Skeletal muscle satellite cell (primary cell): Measurements from ENCODE around the gene PAF1.

Experiments used
- H3K27me3 ChIP-seq: 2 replicates; pipeline ENCODE4 v1.7.0; 2013; ENCODE audit warnings: low read length; ENCODE audit not compliant: control insufficient read depth, insufficient read depth
- H3K36me3 ChIP-seq: 2 replicates; pipeline ENCODE4 v1.7.0; 2013; ENCODE audit warnings: mild to moderate bottlenecking, control low read depth, low read length; ENCODE audit not compliant: insufficient read depth
- H3K4me1 ChIP-seq: 2 replicates; pipeline ENCODE4 v1.7.0; 2013; ENCODE audit warnings: low read length; ENCODE audit not compliant: control insufficient read depth, insufficient read depth
- H3K4me2 ChIP-seq: 2 replicates; pipeline ENCODE4 v1.7.0; 2013; ENCODE audit warnings: mild to moderate bottlenecking, low read length
- H3K4me3 ChIP-seq: 2 replicates; pipeline ENCODE4 v1.7.0; 2013; ENCODE audit warnings: low read length
- H3K9ac ChIP-seq: 2 replicates; pipeline ENCODE4 v1.7.0; 2013; ENCODE audit warnings: mild to moderate bottlenecking, low read depth, low read length, moderate library complexity
- H3K9me3 ChIP-seq: replicated peaks from 2 replicates; pipeline ENCODE4 v1.7.0; 2013; ENCODE audit warnings: mild to moderate bottlenecking, control low read depth, low read length

The PAF1 gene

DNA sequence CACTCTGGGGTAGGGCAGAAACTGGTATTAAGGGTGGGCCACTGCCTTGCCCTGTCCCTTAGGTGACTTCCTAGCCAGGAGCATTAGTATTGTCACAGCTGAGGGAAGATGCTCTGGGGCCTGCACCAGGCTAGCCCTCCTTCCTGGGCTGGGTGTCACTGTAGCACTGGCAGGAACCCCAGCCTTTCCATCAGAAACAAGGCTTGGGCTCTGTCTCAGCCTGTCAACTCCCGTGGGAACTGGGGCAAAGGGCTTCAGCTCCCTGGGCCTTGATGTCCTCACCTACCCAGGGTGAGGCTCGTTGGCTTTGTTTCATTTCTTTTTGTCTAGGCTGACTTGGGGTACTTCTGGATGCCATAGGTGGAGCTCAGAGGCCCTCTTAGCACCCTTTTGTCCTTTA, 18.0 kb downstream of the PAF1 start:
- H3K4me3 ChIP-seq, result peak overlapping the region; percentile 3
- peaks cover 20% of the 10 kb centered on the region for H3K4me1 ChIP-seq
- H3K27me3 ChIP-seq, result no peaks in the 10 kb centered on the region
- peak overlapping the region; percentile 58 for H3K4me2 ChIP-seq
- peak overlapping the region; percentile 80 for H3K9ac ChIP-seq
- H3K9me3 ChIP-seq, result no peaks in the 10 kb centered on the region
- peaks cover 67% of the 10 kb centered on the region for H3K36me3 ChIP-seq

DNA sequence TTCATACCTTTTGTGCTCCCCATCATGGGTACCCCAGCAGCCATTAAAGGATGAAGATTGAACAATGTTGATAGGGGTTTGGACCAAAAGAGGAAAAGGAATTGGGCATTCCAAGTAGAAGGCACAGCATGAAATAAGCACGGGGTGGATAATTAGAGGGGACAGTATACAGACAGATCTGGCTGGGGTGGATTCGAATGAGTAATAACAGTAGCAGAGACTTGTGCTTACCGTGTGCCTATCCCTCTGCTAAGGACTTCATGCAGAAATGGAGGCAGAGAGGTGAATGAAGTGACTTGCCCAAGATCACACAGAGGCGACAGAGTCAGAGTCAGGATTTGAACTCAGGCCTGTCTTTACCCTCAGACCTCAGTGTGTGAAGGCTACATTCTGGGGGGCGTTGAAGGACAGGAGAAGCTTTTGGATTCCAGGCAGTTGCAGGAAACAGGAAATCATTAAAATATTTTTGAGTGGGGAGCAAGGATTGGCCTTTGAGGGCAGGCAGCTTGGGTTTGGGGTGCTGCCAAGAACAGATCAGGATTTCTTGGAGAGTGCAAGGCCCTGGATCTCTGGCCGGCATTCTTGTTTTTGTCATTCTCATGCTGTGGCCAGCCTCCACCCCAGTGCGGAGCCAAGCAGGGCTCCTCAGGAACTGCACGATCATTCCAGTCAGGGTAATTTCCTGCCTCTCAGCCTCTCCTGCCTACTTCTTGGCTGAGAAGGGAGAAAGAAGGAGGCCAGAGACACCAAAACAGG, 18.7 kb downstream of the PAF1 start:
- Histone ChIP-seq H3K9me3 (no peaks in the 10 kb centered on the region), H3K4me1 (peaks cover 20% of the 10 kb centered on the region), H3K27me3 (no peaks in the 10 kb centered on the region), H3K36me3 (peaks cover 60% of the 10 kb centered on the region), H3K4me3 (peak overlapping the region; percentile 3), H3K9ac (peak overlapping the region; percentile 80), H3K4me2 (peak overlapping the region; percentile 58)

DNA sequence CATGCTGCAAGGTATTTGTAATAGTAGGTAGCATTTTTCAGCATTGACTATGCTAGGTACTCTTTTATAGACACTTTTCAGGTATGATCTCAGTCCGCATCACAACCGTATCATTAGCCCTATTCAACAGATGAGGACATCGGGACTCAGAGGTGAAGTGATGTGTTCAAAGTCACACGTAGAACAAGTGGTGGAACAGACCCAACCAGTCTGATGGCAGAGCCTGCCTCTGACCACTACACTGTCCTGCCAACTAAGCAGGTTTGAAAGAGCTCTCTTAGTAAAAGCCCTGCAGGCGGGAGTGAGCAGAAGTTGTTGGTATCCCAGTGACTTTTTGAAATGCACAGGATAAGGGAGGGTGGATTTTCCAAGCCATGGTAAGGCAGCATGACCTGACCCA, 20.2 kb downstream of the PAF1 start:
- no peak overlapping the region for H3K9ac ChIP-seq

DNA sequence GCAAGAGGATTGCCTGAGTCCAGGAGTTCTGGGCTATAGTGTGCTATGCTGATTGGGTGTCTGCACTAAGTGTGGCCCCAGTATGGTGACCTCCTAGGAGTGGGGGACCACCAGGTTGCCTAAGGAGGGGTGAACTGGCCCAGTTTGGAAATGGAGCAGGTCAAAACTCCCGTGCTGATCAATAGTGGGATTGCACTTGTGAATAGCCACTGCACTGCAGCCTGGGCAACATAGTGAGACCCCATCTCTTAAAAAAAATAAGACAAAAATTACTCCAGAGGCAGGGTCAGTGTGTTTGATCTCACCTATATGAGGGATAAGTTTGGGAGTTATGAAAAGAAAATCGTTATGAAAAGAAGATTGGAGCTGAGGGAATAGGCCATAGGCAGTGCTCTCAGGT, 21.7 kb downstream of the PAF1 start:
- peaks cover 20% of the 10 kb centered on the region for H3K4me1 ChIP-seq
- peaks cover 52% of the 10 kb centered on the region for H3K36me3 ChIP-seq
- H3K9ac ChIP-seq, result no peak overlapping the region
- no peak overlapping the region for H3K4me2 ChIP-seq
- H3K9me3 ChIP-seq, result no peaks in the 10 kb centered on the region
- H3K27me3 ChIP-seq, result no peaks in the 10 kb centered on the region
- H3K4me3 ChIP-seq, result no peak overlapping the region

More for the DNA sequence above, 20.2 kb downstream of the PAF1 start:
- H3K4me2 ChIP-seq, result no peak overlapping the region
- H3K4me1 ChIP-seq, result peaks cover 20% of the 10 kb centered on the region
- H3K4me3 ChIP-seq, result no peak overlapping the region
- H3K27me3 ChIP-seq, result no peaks in the 10 kb centered on the region
- peaks cover 53% of the 10 kb centered on the region for H3K36me3 ChIP-seq
- no peaks in the 10 kb centered on the region for H3K9me3 ChIP-seq

DNA sequence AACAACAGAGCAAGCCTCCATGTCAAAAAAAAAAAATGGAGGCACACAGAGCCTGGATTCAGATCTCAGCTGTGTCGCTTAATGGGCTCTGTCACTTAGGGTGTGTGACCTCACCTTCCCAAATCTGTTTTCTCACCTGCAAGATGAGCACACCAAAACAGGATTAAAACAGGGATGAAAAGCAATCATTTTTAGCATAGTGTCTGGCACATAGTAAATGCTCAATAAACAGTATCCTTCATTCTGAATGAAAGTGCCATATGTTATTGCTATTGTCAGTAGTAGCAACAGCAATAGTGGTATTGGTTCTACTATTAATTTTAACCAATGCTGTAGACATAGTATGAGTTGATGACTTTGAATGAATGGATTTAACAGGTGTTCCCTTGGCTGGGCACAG, 25.4 kb downstream of the PAF1 start:
- H3K4me3 ChIP-seq, result no peak overlapping the region
- H3K4me1 ChIP-seq, result peaks cover 24% of the 10 kb centered on the region
- H3K27me3 ChIP-seq, result no peaks in the 10 kb centered on the region
- no peak overlapping the region for H3K4me2 ChIP-seq
- no peak overlapping the region for H3K9ac ChIP-seq
- no peaks in the 10 kb centered on the region for H3K9me3 ChIP-seq
- H3K36me3 ChIP-seq, result peaks cover 52% of the 10 kb centered on the region

DNA sequence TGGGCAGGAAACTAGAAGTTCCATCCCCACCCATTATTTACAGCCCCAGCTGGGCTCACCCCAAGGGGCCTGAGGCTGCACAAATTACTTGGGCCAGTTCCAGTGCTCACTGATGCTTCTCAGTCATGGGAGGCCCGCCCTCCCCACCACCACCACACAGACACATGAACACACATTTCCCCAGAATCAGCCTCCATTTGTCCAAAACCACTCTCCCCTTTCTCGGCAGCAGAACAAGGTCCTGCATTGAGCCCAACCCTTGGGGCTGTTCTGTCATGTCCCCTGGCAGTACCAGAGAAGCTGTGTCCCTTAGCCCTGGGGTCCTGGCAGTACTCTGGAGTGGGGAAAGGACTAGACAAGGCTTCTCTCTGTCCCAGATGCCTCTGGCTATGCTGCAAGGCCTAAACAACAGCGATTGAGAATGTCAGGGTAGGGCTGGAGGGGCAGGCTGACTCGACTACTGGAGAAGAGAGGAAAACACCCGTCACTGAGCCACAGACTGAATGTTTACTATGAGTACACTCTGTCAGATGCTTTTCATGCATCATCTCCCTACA, 26.9 kb downstream of the PAF1 start:
- H3K4me1 ChIP-seq, result peaks cover 24% of the 10 kb centered on the region
- H3K36me3 ChIP-seq, result peaks cover 51% of the 10 kb centered on the region
- no peak overlapping the region for H3K9ac ChIP-seq
- H3K9me3 ChIP-seq, result no peaks in the 10 kb centered on the region
- no peak overlapping the region for H3K4me3 ChIP-seq
- H3K4me2 ChIP-seq, result no peak overlapping the region
- no peaks in the 10 kb centered on the region for H3K27me3 ChIP-seq

DNA sequence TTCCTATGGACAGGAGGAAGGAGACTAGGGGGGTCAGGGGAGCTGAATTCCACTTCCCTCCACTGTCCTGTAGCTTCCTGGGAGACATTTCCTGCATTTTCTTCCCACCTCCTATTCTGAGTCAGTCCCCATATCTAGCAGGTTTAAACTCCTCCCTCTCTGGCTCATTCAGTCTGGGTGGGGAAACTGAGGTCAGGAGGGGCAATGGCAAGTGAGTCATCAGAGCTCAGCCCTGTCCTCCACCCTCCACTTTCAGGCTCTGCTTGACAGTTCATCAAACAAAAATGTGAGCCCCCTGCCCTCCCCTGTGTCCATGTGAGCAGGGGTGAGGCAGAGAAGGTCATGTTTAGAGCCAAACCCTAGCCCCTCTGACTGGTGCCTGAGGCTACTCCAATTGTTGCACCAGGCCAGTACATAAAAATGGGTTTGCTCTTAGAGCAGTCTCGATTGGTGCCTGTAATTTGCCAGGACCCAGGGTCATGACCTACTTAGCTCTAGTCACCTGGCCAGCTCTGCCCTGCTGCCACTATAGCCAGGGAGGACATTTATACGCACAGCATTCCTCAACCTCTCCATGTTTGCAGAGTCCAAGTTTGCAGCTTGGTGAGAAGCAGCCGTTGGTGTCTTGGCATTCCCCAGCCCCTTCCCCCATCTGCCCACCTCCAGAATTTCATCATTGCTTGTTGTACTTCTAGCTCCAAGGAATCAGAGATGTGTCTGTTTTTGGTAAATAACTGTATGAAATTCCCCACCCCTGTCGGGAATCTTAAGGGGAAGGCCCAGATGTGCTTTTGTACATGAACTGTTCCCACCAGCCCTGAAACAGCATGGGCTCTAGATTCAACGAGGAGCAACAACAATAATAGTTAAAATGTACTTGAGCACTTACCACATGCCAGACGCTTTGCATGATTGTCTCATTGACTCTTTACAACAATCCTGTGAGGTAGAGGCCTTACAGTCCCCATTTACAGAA, 27.9 kb downstream of the PAF1 start:
- H3K36me3 ChIP-seq, result peaks cover 47% of the 10 kb centered on the region
- peak overlapping the region; percentile 41 for H3K4me3 ChIP-seq
- peaks cover 24% of the 10 kb centered on the region for H3K4me1 ChIP-seq
- no peaks in the 10 kb centered on the region for H3K27me3 ChIP-seq
- peak overlapping the region; percentile 14 for H3K9ac ChIP-seq
- peak overlapping the region; percentile 36 for H3K4me2 ChIP-seq
- H3K9me3 ChIP-seq, result no peaks in the 10 kb centered on the region

DNA sequence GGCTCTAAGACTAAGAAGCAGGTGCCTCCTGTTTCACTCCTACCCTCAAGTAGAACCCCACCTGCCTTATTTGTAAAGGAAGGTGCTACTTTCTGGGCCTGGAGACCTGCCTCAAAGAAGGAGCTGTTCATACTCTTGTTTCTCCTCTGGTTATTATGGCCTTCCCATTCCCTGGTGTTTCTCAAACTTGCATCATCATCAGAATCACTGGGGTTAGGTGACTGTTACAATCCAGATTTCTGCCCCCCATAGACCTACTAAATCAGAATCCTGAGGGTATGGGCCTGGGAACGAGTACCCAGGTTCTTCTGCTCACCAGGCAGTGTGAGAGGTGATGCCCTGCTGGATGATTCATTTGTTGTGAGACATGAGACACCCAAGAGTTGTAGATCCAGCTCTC, 30.3 kb downstream of the PAF1 start:
- peaks cover 61% of the 10 kb centered on the region for H3K36me3 ChIP-seq
- H3K9ac ChIP-seq, result no peak overlapping the region

DNA sequence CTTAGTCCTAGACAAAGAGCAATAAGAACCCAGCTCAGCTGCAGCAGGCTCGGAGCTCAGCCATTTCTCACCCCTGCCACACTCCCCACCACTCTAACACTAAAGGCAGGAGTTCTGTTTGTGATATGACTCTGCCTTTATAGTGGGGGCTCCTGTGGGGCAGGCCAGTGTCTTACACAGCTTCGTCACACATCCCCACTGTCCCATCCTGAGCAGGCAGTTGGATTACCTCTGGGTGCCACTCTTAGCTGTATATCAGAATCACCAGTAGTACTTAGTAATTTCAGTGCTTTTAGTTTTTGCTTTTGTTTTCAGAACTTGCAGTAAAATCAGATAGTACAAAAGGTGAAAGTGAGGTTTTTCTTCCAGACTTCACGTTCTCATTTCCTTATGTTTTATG, 31.9 kb downstream of the PAF1 start:
- H3K9ac ChIP-seq, result no peak overlapping the region
- no peak overlapping the region for H3K4me3 ChIP-seq
- H3K4me1 ChIP-seq, result peaks cover 23% of the 10 kb centered on the region
- H3K9me3 ChIP-seq, result no peaks in the 10 kb centered on the region
- H3K36me3 ChIP-seq, result peaks cover 65% of the 10 kb centered on the region
- H3K4me2 ChIP-seq, result no peak overlapping the region
- H3K27me3 ChIP-seq, result no peaks in the 10 kb centered on the region

More for the DNA sequence above, 30.3 kb downstream of the PAF1 start:
- no peak overlapping the region for H3K4me2 ChIP-seq
- no peak overlapping the region for H3K4me3 ChIP-seq
- no peaks in the 10 kb centered on the region for H3K9me3 ChIP-seq
- no peaks in the 10 kb centered on the region for H3K27me3 ChIP-seq
- peaks cover 24% of the 10 kb centered on the region for H3K4me1 ChIP-seq

DNA sequence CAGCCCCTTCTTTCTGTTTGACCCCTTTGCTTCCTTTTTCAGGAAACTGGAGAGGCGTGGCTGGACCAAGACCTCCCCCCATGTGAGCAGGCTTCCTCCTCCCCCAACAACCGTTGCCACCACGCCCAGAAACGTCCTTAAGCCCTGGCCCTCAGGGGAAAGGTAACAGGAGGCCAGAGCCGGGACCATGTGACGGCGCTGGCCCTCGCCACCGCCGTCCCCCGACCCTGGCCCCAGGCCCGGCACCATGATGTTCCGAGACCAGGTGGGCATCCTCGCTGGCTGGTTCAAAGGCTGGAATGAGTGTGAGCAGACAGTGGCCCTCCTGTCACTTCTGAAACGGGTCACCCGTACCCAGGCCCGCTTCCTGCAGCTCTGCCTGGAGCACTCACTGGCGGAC, 34.3 kb downstream of the PAF1 start:
- Histone ChIP-seq H3K4me2 (no peak overlapping the region), H3K4me3 (no peak overlapping the region)

DNA sequence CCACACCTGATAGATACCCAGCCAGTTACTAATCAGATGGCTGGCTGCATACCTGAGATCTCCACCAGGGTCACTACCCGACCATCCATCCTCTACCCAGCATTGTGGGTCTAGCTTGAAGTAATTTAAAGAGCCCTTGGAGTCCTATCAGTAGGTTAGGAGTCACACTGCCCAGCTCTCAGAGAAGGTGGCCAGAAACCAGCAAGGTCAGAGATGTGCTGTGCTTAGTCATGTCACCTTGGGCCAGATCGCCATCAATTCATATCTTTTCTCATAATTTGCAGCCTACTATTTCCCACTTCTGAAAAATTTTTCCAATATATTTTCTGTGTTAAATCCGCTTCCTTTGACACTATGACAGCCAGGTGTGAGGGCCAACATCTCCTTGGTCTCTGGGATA, 34.8 kb downstream of the PAF1 start:
- H3K9ac ChIP-seq, result no peak overlapping the region
- H3K4me1 ChIP-seq, result peaks cover 22% of the 10 kb centered on the region
- no peak overlapping the region for H3K4me3 ChIP-seq
- no peaks in the 10 kb centered on the region for H3K27me3 ChIP-seq
- no peak overlapping the region for H3K4me2 ChIP-seq
- H3K9me3 ChIP-seq, result no peaks in the 10 kb centered on the region
- H3K36me3 ChIP-seq, result peaks cover 72% of the 10 kb centered on the region

More for the DNA sequence above, 34.3 kb downstream of the PAF1 start:
- Histone ChIP-seq H3K9me3 (no peaks in the 10 kb centered on the region), H3K36me3 (peaks cover 71% of the 10 kb centered on the region), H3K4me1 (peaks cover 17% of the 10 kb centered on the region), H3K9ac (no peak overlapping the region), H3K27me3 (no peaks in the 10 kb centered on the region)
